HCT116 (cell line): Measurements from ENCODE around the gene ECE1. TPM values are rescaled to one million over a fixed set of nuclear protein-coding genes. Genes with fewer than 3 reads are reported as not detected.

Experiments used
- ATAC-seq: fragments of 200-7000 bp; cut with Tn5 transposase; 2 replicates; pipeline ENCODE4 v1.9.1; 2020; ENCODE audit warnings: mild to moderate bottlenecking, moderate library complexity
- BruUV-seq: library from RNA; stranded (reverse); fragments of 400-500 nt; replicated peaks from 2 replicates; lab custom pipeline; 2021; lab: Mats Ljungman, UMichigan
- CTCF ChIA-PET: fragments of 300-600 bp; sonication (Branson Sonifier 250); formaldehyde crosslinking; loops from one replicate; lab custom pipeline; 2021; ENCODE audit warnings: antibody characterized with exemption; lab: Charles Lee
- POLR2A ChIA-PET: fragments of 300-600, 350-600 bp; sonication (Branson Sonifier 250); formaldehyde crosslinking; loops from one replicate; lab custom pipeline; 2021; ENCODE audit warnings: antibody characterized with exemption; lab: Charles Lee
- RAD21 ChIA-PET, 2 experiments: fragments of 300-600 bp; sonication (Branson Sonifier 250); formaldehyde crosslinking; loops; one replicate each; lab custom pipeline; 2023; ENCODE audit warnings: low total read pairs in 2 of 2; ENCODE audit not compliant: uncharacterized antibody in 2 of 2, unreplicated experiment in 2 of 2, low non-redundant PET in 1 of 2; lab: Charles Lee
- DNase-seq: peaks from one replicate; pipeline ENCODE4 v3.0.0-alpha.2; 2010; ENCODE audit warnings: low read depth, low spot score
- H2AFZ ChIP-seq: fragments of 200-600 bp; shearing (Covaris generic), sonication (generic); 2 replicates; pipeline ENCODE4 v1.6.1; 2017; ENCODE audit warnings: low read depth, mixed run types, mixed read lengths, antibody characterized with exemption, low read length; ENCODE audit not compliant: poor library complexity, severe bottlenecking
- H3K27ac ChIP-seq: 2 replicates; pipeline ENCODE4 v1.5.1; 2012; ENCODE audit warnings: low read depth, low read length
- H3K27me3 ChIP-seq: fragments of 200-600 bp; sonication (generic); 2 replicates; pipeline ENCODE4 v1.6.1; 2016; ENCODE audit warnings: mixed run types, low read length, mixed read lengths; ENCODE audit not compliant: insufficient read depth
- H3K36me3 ChIP-seq, 2 experiments: fragments of 200-500 bp in 1 of 2; fragments of 200-600 bp in 1 of 2; sonication (Bioruptor generic) in 1 of 2; sonication (generic) in 1 of 2; 2 replicates each; pipeline versions ENCODE4 v1.5.1 to v1.6.1; 2014 to 2016; ENCODE audit warnings: low read length in 2 of 2, inconsistent platforms in 1 of 2, mixed read lengths in 1 of 2, mixed run types in 1 of 2; ENCODE audit not compliant: insufficient read depth in 2 of 2, control insufficient read depth in 1 of 2
- H3K4me1 ChIP-seq, 2 experiments: fragments of 200-600 bp in 1 of 2; sonication (generic) in 1 of 2; 2 replicates each; pipeline versions ENCODE4 v1.5.1 to v1.6.1; 2012 to 2017; ENCODE audit warnings: low read length in 2 of 2, inconsistent platforms in 1 of 2, mild to moderate bottlenecking in 1 of 2, mixed read lengths in 1 of 2, mixed run types in 1 of 2, moderate library complexity in 1 of 2; ENCODE audit not compliant: insufficient read depth in 2 of 2, control insufficient read depth in 1 of 2
- H3K4me2 ChIP-seq: fragments of 200-600 bp; sonication (generic); 2 replicates; pipeline ENCODE4 v1.6.1; 2017; ENCODE audit warnings: mixed run types, low read length, mixed read lengths
- H3K4me3 ChIP-seq, 2 experiments: fragments of 200-600 bp in 1 of 2; sonication (generic) in 1 of 2; replicated peaks in 1 of 2; 2 replicates each; pipeline ENCODE4 v1.5.1; 2011 to 2016; ENCODE audit warnings: low read length in 2 of 2, control low read depth in 1 of 2, low read depth in 1 of 2, mild to moderate bottlenecking in 1 of 2, mixed read lengths in 1 of 2, mixed run types in 1 of 2
- H3K79me2 ChIP-seq: fragments of 200-600 bp; sonication (generic); 2 replicates; pipeline ENCODE4 v1.6.1; 2017; ENCODE audit warnings: mild to moderate bottlenecking, mixed run types, low read length, moderate library complexity, mixed read lengths; ENCODE audit not compliant: insufficient read depth
- H3K9ac ChIP-seq: fragments of 200-600 bp; sonication (generic); 2 replicates; pipeline ENCODE4 v1.6.1; 2016; ENCODE audit warnings: low read length, mixed read lengths
- H3K9me2 ChIP-seq: fragments of 200-600 bp; sonication (generic), shearing (Covaris generic); 2 replicates; pipeline ENCODE4 v1.6.1; 2017; ENCODE audit warnings: mixed run types, mild to moderate bottlenecking, moderate library complexity; ENCODE audit not compliant: insufficient read depth
- H3K9me3 ChIP-seq, 2 experiments: fragments of 200-500 bp in 1 of 2; fragments of 200-600 bp in 1 of 2; sonication (Bioruptor generic) in 1 of 2; sonication (generic) in 1 of 2; 2 replicates each; pipeline ENCODE4 v1.6.1; 2014 to 2017; ENCODE audit warnings: low read length in 2 of 2, mixed read lengths in 2 of 2, inconsistent platforms in 1 of 2, low read depth in 1 of 2, mild to moderate bottlenecking in 1 of 2, mixed run types in 1 of 2, moderate library complexity in 1 of 2; ENCODE audit not compliant: control insufficient read depth in 1 of 2, insufficient read depth in 1 of 2
- H4K20me1 ChIP-seq: fragments of 200-600 bp; sonication (generic), shearing (Covaris generic); 2 replicates; pipeline ENCODE4 v1.6.1; 2017; ENCODE audit warnings: mixed run types, mild to moderate bottlenecking, moderate library complexity; ENCODE audit not compliant: insufficient read depth
- CBX3 ChIP-seq: IDR thresholded peaks from 2 replicates; pipeline ENCODE4 v1.6.1; 2012; ENCODE audit warnings: low read depth
- CEBPB ChIP-seq: IDR thresholded peaks from 2 replicates; pipeline ENCODE4 v1.6.1; 2012; ENCODE audit warnings: low read depth
- EGR1 ChIP-seq: IDR thresholded peaks from 2 replicates; pipeline ENCODE4 v1.6.1; 2012; ENCODE audit warnings: low read depth
- EZH2 ChIP-seq: fragments of 200-600 bp; sonication (generic); IDR thresholded peaks from 2 replicates; pipeline ENCODE4 v1.6.1; 2017; ENCODE audit warnings: antibody characterized with exemption, mixed run types
- FOSL1 ChIP-seq: IDR thresholded peaks from 2 replicates; pipeline ENCODE4 v1.6.1; 2012; ENCODE audit warnings: low read depth
- POLR2A ChIP-seq: IDR thresholded peaks from 2 replicates; pipeline ENCODE4 v1.7.0; 2011; ENCODE audit warnings: borderline replicate concordance; ENCODE audit not compliant: insufficient read depth, insufficient read length; ENCODE audit errors: extremely low read depth
- POLR2AphosphoS5 ChIP-seq: IDR thresholded peaks from 2 replicates; pipeline ENCODE4 v1.6.1; 2011; ENCODE audit warnings: mild to moderate bottlenecking, low read depth, low read length, moderate library complexity
- RAD21 ChIP-seq: IDR thresholded peaks from 2 replicates; pipeline ENCODE4 v1.6.1; 2012; ENCODE audit warnings: low read depth, mild to moderate bottlenecking
- SIN3A ChIP-seq: IDR thresholded peaks from 2 replicates; pipeline ENCODE4 v1.6.1; 2012; ENCODE audit warnings: low read depth
- SP1 ChIP-seq: IDR thresholded peaks from 2 replicates; pipeline ENCODE4 v1.6.1; 2012; ENCODE audit warnings: low read depth
- TCF7L2 ChIP-seq: IDR thresholded peaks from 2 replicates; pipeline ENCODE4 v1.7.0; 2011; ENCODE audit warnings: borderline replicate concordance, inconsistent platforms; ENCODE audit not compliant: insufficient read depth, insufficient read length; ENCODE audit errors: extremely low read depth
- ZNF274 ChIP-seq: fragments of 200-500 bp; sonication (Bioruptor generic); IDR thresholded peaks from 2 replicates; pipeline ENCODE4 v1.6.1; 2014; ENCODE audit warnings: mild to moderate bottlenecking, low read depth, low read length, inconsistent platforms
- intact Hi-C: fragments of 100-400 bp; cut with micrococcal nuclease; formaldehyde crosslinking; loops from 2 replicates; pipeline ENCODE4 v1.10.0; 2022
- total RNA-seq: library from RNA; stranded (reverse); gene quantifications from one replicate; pipeline ENCODE4 v1.2.1, GENCODE V29; 2021; ENCODE audit not compliant: unreplicated experiment
- TF ChIP-seq, protein P1 (sequence below): IDR thresholded peaks from 2 replicates; pipeline ENCODE4 v1.6.1; 2011; ENCODE audit warnings: mild to moderate bottlenecking, low read length, moderate library complexity; ENCODE audit not compliant: insufficient replicate concordance; ENCODE audit errors: extremely low read depth
- TF ChIP-seq, protein P2 (sequence below): IDR thresholded peaks from 2 replicates; pipeline ENCODE4 v1.6.1; 2012; ENCODE audit warnings: low read depth
- TF ChIP-seq, protein P3 (sequence below): IDR thresholded peaks from 2 replicates; pipeline ENCODE4 v1.6.1; 2012
- TF ChIP-seq, protein P4 (sequence below), 3 experiments: fragments of 200-600 bp in 1 of 3; sonication (generic) in 1 of 3; IDR thresholded peaks in 2 of 3; conservative IDR thresholded peaks in 1 of 3; 2 replicates each; pipeline ENCODE4 v1.5.1; 2012 to 2017; ENCODE audit warnings: low read depth in 2 of 3, low read length in 2 of 3, antibody characterized with exemption in 1 of 3, borderline replicate concordance in 1 of 3, control low read depth in 1 of 3, mild to moderate bottlenecking in 1 of 3, mixed read lengths in 1 of 3, mixed run types in 1 of 3, moderate library complexity in 1 of 3; ENCODE audit not compliant: insufficient read depth in 1 of 3

Gene ECE1
- total RNA-seq, 1 experiment from 2014 or later, result 66.8 TPM

DNA sequence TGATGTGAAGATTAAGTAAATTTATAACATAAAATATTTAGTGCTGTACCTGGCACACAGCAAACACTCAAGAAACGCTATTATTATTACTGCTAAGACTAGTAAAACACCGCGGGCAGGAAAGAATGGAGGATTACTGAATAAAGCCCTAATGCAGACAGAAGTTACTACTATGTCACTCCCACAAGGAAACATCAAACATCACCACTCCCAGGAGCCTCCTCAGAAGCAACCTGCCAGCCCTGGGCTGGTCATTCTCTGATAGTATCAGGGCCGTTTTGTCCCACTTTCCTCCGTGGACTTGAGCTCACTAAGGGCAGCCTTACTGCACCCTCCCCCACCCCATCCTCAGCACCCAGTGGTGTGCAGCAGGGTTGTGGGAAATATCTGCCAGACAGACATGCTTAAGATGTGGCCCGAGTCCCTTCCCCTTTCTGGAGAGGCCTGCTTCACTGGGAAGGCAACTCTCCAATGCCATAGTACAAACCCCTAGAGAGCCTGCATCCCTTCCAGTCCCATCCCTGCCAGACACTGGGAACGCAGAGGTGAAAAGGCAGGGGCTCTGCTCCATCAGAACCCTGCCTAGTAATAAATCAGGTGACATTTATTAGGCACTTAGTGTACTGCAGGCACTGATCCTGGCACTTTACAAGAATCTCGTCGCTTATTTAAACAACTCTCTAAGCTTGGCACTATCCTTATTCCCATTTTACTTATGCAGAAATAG is 41.7 kb upstream of the ECE1 start:
- TF ChIP-seq POLR2A (no peak), CBX3 (no peak), ZNF274 (no peak), CEBPB (no peak), FOSL1 (no peak), POLR2AphosphoS5 (no peak), SIN3A (no peak), TCF7L2 (no peak), RAD21 (no peak), EGR1 (no peak), SP1 (no peak), EZH2 (no peak)
- TF ChIP-seq, protein P1, sequence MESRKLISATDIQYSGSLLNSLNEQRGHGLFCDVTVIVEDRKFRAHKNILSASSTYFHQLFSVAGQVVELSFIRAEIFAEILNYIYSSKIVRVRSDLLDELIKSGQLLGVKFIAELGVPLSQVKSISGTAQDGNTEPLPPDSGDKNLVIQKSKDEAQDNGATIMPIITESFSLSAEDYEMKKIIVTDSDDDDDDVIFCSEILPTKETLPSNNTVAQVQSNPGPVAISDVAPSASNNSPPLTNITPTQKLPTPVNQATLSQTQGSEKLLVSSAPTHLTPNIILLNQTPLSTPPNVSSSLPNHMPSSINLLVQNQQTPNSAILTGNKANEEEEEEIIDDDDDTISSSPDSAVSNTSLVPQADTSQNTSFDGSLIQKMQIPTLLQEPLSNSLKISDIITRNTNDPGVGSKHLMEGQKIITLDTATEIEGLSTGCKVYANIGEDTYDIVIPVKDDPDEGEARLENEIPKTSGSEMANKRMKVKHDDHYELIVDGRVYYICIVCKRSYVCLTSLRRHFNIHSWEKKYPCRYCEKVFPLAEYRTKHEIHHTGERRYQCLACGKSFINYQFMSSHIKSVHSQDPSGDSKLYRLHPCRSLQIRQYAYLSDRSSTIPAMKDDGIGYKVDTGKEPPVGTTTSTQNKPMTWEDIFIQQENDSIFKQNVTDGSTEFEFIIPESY, result no peak
- TF ChIP-seq, protein P2, sequence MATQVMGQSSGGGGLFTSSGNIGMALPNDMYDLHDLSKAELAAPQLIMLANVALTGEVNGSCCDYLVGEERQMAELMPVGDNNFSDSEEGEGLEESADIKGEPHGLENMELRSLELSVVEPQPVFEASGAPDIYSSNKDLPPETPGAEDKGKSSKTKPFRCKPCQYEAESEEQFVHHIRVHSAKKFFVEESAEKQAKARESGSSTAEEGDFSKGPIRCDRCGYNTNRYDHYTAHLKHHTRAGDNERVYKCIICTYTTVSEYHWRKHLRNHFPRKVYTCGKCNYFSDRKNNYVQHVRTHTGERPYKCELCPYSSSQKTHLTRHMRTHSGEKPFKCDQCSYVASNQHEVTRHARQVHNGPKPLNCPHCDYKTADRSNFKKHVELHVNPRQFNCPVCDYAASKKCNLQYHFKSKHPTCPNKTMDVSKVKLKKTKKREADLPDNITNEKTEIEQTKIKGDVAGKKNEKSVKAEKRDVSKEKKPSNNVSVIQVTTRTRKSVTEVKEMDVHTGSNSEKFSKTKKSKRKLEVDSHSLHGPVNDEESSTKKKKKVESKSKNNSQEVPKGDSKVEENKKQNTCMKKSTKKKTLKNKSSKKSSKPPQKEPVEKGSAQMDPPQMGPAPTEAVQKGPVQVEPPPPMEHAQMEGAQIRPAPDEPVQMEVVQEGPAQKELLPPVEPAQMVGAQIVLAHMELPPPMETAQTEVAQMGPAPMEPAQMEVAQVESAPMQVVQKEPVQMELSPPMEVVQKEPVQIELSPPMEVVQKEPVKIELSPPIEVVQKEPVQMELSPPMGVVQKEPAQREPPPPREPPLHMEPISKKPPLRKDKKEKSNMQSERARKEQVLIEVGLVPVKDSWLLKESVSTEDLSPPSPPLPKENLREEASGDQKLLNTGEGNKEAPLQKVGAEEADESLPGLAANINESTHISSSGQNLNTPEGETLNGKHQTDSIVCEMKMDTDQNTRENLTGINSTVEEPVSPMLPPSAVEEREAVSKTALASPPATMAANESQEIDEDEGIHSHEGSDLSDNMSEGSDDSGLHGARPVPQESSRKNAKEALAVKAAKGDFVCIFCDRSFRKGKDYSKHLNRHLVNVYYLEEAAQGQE, result no peak
- TF ChIP-seq, protein P3, sequence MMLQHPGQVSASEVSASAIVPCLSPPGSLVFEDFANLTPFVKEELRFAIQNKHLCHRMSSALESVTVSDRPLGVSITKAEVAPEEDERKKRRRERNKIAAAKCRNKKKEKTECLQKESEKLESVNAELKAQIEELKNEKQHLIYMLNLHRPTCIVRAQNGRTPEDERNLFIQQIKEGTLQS, result no peak
- TF ChIP-seq, protein P4, sequence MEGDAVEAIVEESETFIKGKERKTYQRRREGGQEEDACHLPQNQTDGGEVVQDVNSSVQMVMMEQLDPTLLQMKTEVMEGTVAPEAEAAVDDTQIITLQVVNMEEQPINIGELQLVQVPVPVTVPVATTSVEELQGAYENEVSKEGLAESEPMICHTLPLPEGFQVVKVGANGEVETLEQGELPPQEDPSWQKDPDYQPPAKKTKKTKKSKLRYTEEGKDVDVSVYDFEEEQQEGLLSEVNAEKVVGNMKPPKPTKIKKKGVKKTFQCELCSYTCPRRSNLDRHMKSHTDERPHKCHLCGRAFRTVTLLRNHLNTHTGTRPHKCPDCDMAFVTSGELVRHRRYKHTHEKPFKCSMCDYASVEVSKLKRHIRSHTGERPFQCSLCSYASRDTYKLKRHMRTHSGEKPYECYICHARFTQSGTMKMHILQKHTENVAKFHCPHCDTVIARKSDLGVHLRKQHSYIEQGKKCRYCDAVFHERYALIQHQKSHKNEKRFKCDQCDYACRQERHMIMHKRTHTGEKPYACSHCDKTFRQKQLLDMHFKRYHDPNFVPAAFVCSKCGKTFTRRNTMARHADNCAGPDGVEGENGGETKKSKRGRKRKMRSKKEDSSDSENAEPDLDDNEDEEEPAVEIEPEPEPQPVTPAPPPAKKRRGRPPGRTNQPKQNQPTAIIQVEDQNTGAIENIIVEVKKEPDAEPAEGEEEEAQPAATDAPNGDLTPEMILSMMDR (IDR thresholded peaks at IDR 0.05 in 2 of 3, conservative IDR thresholded peaks at IDR 0.05 in 1 of 3; ENCODE audit: borderline replicate concordance in 1 of 3, insufficient read depth in 1 of 3, low read depth in 2 of 3, low read length in 2 of 3), result no peak
- Histone ChIP-seq H2AFZ (no peak overlapping the region), H3K79me2 (peaks cover 64% of the 10 kb centered on the region), H4K20me1 (no peaks in the 10 kb centered on the region), H3K4me1 (peaks cover 72 to 79% of the 10 kb centered on the region in 2 experiments), H3K9me3 (no peaks in the 10 kb centered on the region), H3K27ac (no peak overlapping the region), H3K4me2 (peak overlapping the region; percentile 13; the same call in 1 of the 2 replicates), H3K36me3 (no peaks in the 10 kb centered on the region), H3K9ac (no peak overlapping the region), H3K27me3 (no peaks in the 10 kb centered on the region), H3K9me2 (no peaks in the 10 kb centered on the region), H3K4me3 (no peak overlapping the region)
- BruUV-seq, result TSS peak; percentile 22
- POLR2A ChIA-PET, result interaction anchor here (0.5 kb wide), 1 partner anchor 178 kb away, joined by 3 read pairs; no protein-coding TSS in a partner anchor
- intact Hi-C loops, result no loop called here
- no peak for DNase-seq
- RAD21 ChIA-PET, result no interaction called here
- ATAC-seq, result no peak
- CTCF ChIA-PET, result interaction anchor here (1.3 kb wide), 1 partner anchor 62 kb away, joined by 3 read pairs; no protein-coding TSS in a partner anchor
